Skeletal muscle cell (primary cell): ENCODE data around the gene LTB.

ENCODE experiments used
- DNase-seq: peaks from one replicate; pipeline ENCODE4 v3.0.0-alpha.2; 2010; ENCODE audit warnings: low read depth
- H3K4me3 ChIP-seq: 2 replicates; pipeline ENCODE4 v1.5.1; 2011; ENCODE audit warnings: low read depth, mild to moderate bottlenecking, control low read depth, low read length, moderate library complexity

Gene LTB

DNA sequence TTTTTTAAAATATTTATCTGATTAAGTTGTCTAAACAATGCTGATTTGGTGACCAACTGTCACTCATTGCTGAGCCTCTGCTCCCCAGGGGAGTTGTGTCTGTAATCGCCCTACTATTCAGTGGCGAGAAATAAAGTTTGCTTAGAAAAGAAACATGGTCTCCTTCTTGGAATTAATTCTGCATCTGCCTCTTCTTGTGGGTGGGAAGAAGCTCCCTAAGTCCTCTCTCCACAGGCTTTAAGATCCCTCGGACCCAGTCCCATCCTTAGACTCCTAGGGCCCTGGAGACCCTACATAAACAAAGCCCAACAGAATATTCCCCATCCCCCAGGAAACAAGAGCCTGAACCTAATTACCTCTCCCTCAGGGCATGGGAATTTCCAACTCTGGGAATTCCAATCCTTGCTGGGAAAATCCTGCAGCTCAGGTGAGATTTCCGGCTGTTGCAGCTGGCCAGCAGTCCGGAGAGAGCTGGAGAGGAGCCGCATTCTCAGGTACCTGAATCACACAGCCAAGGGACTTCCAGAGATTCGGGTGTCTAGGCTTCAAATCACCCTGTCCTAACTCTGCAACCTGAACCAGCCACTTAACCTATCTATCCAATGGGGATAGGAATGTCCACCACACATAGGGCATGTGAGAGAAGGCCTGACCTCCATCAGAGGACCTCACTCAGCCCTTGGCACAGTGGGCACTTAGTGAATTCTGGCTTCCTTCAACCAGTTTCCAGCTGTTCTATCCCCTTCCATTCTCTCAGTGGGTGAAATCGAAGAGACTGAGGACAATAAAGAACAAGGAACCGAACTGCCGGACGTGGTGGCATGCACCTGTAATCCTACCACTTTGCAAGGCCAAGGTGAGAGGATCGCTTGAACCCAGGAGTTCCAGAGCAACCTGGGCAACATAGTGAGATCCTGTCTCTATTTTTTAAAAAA, 3.8 kb downstream of the LTB start:
- H3K4me3 ChIP-seq: no peak overlapping the region
- no peak for DNase-seq

- DNase-seq: no peak
- no peak overlapping the region for H3K4me3 ChIP-seq
Measured at GRCh38 chr6:31577579-31577966, 4.7 kb downstream of the LTB start.

GRCh38 chr6:31576897-31577578, 5.2 kb downstream of the LTB start:
- H3K4me3 ChIP-seq: no peak overlapping the region
- DNase-seq: no peak

GRCh38 chr6:31575952-31576685, 6.1 kb downstream of the LTB start:
- no peak overlapping the region for H3K4me3 ChIP-seq
- DNase-seq: no peak

- H3K4me3 ChIP-seq: no peak within 1 kb of the TSS
- DNase-seq: no peak
Measured at GRCh38 chr6:31575335-31575901, 6.8 kb downstream of the LTB start, which contains the start of gene TNF. TNF (plus strand) TSS chr6:31575565; CDS start chr6:31575742, 177 bp downstream.

GRCh38 chr6:31574106-31575061, 7.8 kb downstream of the LTB start:
- no peak overlapping the region for H3K4me3 ChIP-seq
- no peak for DNase-seq

DNA sequence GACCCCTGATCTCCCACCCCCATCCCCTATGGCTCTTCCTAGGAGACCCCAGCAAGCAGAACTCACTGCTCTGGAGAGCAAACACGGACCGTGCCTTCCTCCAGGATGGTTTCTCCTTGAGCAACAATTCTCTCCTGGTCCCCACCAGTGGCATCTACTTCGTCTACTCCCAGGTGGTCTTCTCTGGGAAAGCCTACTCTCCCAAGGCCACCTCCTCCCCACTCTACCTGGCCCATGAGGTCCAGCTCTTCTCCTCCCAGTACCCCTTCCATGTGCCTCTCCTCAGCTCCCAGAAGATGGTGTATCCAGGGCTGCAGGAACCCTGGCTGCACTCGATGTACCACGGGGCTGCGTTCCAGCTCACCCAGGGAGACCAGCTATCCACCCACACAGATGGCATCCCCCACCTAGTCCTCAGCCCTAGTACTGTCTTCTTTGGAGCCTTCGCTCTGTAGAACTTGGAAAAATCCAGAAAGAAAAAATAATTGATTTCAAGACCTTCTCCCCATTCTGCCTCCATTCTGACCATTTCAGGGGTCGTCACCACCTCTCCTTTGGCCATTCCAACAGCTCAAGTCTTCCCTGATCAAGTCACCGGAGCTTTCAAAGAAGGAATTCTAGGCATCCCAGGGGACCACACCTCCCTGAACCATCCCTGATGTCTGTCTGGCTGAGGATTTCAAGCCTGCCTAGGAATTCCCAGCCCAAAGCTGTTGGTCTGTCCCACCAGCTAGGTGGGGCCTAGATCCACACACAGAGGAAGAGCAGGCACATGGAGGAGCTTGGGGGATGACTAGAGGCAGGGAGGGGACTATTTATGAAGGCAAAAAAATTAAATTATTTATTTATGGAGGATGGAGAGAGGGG, 8.8 kb downstream of the LTB start:
- no peak overlapping the region for H3K4me3 ChIP-seq
- no peak for DNase-seq

DNA sequence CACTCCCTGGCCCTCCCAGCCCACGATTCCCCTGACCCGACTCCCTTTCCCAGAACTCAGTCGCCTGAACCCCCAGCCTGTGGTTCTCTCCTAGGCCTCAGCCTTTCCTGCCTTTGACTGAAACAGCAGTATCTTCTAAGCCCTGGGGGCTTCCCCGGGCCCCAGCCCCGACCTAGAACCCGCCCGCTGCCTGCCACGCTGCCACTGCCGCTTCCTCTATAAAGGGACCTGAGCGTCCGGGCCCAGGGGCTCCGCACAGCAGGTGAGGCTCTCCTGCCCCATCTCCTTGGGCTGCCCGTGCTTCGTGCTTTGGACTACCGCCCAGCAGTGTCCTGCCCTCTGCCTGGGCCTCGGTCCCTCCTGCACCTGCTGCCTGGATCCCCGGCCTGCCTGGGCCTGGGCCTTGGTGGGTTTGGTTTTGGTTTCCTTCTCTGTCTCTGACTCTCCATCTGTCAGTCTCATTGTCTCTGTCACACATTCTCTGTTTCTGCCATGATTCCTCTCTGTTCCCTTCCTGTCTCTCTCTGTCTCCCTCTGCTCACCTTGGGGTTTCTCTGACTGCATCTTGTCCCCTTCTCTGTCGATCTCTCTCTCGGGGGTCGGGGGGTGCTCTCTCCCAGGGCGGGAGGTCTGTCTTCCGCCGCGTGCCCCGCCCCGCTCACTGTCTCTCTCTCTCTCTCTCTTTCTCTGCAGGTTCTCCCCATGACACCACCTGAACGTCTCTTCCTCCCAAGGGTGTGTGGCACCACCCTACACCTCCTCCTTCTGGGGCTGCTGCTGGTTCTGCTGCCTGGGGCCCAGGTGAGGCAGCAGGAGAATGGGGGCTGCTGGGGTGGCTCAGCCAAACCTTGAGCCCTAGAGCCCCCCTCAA, 9.9 kb downstream of the LTB start, which contains the start of gene LTA:
Gene LTA (plus strand): TSS at position 249 of the 871 bp plus-strand sequence. CDS start 454 bp downstream, at position 703.
- H3K4me3 ChIP-seq: no peak within 1 kb of the TSS
- DNase-seq: no peak

- DNase-seq: no peak
- H3K4me3 ChIP-seq: no peak overlapping the region
Measured at GRCh38 chr6:31569861-31570536, 12.2 kb downstream of the LTB start.

- DNase-seq: no peak
- no peak overlapping the region for H3K4me3 ChIP-seq
Measured at GRCh38 chr6:31568537-31568961, 13.7 kb downstream of the LTB start.

DNA sequence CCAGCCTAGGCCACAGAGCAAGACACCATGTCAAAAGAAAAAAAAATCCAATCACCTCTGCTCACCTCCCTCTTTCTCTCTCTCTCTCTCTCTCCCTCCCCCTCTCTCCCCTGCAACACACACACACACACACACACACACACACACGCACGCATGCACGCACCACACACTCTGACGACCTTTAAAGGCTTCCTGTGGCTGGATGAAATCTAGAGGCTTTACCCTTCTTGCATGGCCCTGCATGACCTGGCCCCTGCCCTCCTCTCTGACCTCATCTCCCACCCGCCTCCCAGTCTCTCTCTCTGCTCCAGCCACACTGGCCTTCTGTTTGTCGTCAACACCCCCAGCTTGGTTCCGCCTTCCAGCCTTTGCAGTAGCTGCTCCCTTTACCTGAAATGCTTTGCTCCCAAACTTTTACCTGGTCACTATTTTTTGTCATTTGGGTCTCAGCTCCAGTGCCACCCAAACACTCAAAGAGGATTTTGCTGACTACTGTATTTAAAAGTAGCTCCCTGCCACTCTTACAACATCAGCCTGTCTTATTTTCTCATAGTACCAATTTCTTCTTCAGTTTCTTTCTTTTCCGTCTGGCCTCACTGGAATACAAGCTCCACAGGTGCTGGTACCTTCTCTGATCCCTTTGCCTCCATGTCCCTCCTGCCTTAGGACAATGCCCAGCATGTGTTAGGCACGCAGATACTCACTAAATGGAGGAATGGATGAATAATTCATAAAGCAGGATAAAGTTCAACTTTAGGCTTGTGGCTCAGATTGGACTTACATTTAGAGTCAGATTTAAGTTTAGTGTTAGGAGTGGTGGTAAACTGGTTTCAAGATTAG, 14.5 kb downstream of the LTB start:
- DNase-seq: no peak
- no peak overlapping the region for H3K4me3 ChIP-seq

- no peak overlapping the region for H3K4me3 ChIP-seq
- DNase-seq: no peak
Measured at GRCh38 chr6:31560697-31561058, 21.5 kb downstream of the LTB start.

DNA sequence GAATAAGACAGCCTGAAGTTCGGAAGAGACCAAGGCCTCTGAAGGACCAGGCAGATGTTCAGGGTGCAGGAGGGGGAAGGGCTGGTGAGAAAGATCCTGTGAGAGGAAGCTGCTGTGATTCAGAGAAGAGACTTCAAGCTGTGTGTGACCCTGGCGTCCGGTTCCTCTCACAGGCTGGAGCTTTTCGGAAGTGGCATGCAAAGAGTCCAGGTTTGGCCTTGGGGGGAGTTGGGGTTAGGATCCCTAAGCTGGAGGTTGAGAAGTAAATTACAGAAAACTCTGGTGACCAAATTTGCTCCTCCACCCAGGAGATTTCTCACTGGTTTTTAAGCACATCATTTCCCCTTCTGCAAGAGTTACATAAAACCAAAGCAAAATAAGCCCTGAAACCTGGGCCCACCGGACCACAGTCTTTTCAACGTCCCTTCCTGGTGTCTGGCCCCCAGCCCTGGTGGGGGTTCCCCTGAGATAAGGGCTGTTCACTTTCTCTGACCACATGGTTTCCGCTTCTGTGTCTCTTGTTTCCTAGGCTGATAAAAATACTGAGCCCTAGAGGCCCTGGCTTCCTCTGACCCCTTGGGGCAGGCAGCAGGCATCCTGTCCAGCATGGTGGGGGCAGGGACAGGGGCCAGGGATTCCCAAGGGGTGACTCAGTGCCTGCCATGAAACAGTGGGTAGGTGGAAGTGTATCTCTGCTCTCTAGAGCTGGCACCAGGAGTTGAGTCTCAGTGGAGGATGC, 22.1 kb downstream of the LTB start:
- DNase-seq: no peak
- no peak overlapping the region for H3K4me3 ChIP-seq

DNA sequence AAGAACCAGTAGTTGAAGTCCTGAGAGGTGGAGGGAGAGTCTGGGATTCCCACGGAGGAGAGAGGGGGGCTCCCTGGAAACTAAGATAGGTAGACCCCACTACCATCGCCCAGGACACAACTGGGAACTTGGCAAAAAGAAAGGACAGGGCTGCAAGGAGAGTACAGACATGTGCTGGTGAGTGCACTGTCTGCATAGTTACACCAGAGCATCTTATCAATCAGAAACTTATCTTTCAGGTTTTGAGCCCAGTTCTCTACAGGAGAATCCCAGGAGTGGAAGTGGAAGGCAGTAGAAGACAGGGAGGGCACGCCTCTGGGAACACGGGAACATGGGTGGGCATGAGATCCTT, 22.6 kb downstream of the LTB start:
- H3K4me3 ChIP-seq: no peak overlapping the region

More for the DNA sequence above, 22.6 kb downstream of the LTB start:
- no peak for DNase-seq
